Daoy (cell line): ENCODE data around the gene ZNF500. TPM values are rescaled to one million over a fixed set of nuclear protein-coding genes. Genes with fewer than 3 reads are reported as not detected.
A peak's percentile ranks its signal among the peaks of the same experiment; 100 is the strongest.
"Not testable (repeated sequence)": the region's sequence is repeated elsewhere in the genome, so short reads cannot be mapped to it uniquely, and the experiment has no call there.

ENCODE experiments used
- DNase-seq: peaks from one replicate; pipeline ENCODE4 v3.0.0-alpha.2; 2015; ENCODE audit warnings: low read depth
- total RNA-seq: library from RNA; depleted of rRNA; stranded (reverse); fragments of >200 nt; shearing (Covaris generic); gene quantifications from 2 replicates; pipeline ENCODE4 v1.2.3, GENCODE V29; 2014

The ZNF500 gene
- total RNA-seq, 1 experiment from 2014 or later, result 6.4 TPM

GRCh38 chr16:4745274-4745569 is 21.7 kb downstream of the ZNF500 start:
- no peak for DNase-seq

DNA sequence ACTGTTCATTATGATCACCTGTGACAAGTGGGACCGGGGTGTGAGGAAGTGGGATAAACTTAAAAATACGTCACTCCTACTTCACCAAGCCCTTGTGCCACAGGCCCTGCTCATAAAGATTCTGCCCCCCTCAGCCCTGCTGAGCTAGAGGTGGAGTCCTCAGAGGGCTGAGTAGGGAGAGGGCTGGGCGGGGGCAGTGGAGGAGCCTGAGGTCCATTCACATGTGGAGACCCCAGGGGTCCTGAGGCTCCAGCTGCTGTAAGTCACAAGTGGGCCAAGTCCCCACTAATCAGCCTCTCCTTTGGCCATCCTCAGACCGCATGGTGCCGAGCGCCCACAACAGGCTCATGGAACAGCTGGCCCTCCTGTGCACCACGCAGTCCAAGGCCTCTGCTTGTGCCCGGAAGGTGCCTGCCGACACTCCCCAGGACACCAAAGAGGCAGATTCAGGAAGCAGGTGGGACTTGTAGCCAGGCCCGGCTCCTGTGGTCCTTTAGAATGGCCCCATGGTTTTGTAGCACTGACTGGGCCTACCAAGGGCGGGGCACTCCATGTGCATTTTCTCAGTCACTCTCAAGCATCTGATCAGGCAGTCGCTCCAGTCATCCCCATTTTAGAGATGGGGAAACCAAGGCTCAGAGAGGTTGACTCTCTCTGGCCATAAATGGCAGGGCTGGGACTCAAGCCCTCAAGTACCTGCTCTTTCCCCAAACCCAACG is 22.2 kb downstream of the ZNF500 start:
- no peak for DNase-seq

DNA sequence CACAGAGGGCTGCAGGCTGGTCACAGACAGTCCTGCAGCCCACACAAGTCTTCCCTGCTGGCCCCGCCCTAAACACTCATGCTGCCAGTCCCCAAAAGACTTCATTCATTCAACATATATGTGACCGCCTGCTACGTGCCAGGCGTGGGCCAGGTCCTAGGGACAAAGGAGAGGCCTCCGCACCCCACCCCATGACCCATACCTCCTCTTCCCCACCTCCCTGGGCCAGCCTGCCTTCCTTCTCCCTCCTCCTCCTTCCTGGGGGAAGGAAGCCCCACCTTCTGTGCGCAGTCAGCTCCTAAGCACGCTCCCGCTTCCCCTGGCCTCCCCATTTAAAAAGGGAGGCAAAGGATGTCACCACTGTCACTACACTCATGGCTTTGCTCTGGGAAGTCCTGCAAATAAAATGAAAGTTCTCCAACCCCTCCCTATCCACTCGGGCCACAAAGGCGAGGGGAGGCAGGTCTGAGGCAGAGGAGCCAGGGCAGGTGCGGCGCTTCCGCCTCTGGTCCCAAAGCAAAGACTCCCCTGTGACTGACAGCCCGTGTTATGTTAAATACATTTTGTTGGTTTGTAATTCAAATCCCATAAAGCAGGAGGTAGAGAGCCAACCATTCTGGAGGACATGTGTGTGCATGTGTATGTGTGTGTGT is 23.6 kb downstream of the ZNF500 start:
- no peak for DNase-seq

- DNase-seq, result not testable (repeated sequence)
These were observed 28.6 kb downstream of the ZNF500 start for GRCh38 chr16:4738370-4738769.

- DNase-seq, result no peak
These were observed 29.4 kb downstream of the ZNF500 start for GRCh38 chr16:4737545-4737944.

- no peak for DNase-seq
These were observed 30.4 kb downstream of the ZNF500 start for GRCh38 chr16:4736546-4736945.

DNA sequence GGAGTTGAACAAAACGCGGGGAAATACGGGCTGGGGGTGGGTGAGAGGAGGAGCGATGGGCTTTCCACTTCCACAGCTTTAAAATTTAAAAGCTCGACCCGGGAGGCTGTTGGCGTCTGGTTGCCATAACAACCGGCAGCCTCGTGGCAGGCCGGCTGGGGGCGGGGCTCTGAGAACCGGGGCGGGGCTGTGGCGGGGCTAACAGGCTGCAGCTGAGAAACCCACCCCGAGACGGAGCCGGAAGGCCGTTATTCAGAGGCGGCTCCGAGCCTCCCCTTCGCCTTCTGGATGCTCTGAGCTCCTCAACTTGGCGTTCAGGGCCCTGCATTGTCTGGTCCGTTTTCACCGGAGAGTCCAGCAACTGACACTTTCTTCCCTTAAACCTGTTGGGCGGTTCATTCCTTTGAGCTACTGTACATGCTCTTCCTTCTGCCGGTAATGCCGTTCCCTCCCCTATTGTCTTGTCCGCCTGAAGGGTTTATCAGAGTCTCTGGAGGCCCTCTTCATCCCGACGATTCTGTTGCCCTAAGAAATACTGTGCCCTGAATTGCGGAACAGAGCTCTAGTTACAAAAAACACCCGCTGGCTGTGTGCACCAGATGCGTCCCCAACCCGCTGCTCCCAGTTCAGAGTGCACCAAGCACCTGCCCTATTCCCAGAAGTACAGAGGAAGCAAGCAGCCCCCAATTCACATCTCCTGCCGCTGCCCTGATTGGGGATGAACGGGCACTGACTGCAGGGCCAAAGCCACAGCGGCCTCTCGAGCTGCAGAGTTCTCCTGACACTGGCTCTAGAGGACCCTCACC is 32.0 kb downstream of the ZNF500 start:
- DNase-seq, result peak; percentile 84

DNA sequence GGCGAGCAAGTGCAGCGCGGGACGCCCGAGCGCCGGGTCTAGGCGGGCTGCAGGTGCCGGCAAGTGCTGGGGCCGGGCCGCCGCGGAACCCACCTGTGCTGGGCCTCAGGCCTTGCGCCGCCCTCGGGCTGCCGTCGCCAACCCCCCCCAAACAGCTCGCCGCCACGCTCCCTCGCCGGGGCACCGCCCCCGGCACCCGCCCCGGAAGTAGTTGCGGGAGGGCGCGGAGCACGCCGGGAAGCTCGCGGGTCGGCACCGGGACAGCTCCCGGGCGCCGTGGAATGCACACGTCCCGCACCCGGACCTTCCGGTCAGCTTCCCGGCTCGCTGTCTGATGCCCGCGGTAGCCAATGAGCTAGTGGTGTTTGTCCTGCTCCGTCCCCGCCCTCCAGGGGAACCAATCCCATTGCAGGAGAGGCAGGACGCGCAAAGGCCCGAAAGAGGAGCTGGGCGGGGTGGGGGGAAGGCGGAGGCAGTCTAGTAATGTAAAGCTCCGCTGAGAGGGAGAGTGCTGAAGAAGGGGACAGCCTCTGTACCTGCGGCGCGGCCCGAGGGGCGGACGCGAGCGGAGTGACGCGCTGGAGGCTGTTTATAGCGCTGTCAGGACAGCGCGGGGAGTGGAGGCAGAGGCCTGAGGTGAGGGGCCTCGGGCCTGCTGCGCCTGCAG is 32.8 kb downstream of the ZNF500 start, which contains the start of the genes ANKS3 and DNAAF8:
Gene ANKS3 (minus strand): TSS at position 209 of the 667 bp plus-strand sequence. CDS start 4,122 bp downstream, outside the sequence.
Gene DNAAF8 (plus strand): TSS at position 475 of the 667 bp plus-strand sequence. CDS start 1,978 bp downstream, outside the sequence.
- peak; percentile 97 for DNase-seq

DNA sequence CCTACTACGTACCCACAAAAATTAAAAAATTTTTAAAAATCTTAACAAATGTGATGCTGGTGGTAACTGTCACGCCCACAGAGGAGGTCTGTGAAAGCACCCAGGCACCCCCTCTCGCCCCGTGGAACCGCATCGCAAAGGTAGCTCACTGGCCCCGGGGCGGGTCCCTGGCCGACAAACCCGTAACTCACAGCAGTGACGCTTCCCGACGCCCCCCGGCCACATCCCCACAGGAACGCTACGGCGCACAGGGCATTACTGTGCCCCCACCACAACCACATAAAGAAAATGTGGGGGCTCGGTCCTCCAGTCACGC is 33.3 kb downstream of the ZNF500 start:
- no peak for DNase-seq

DNA sequence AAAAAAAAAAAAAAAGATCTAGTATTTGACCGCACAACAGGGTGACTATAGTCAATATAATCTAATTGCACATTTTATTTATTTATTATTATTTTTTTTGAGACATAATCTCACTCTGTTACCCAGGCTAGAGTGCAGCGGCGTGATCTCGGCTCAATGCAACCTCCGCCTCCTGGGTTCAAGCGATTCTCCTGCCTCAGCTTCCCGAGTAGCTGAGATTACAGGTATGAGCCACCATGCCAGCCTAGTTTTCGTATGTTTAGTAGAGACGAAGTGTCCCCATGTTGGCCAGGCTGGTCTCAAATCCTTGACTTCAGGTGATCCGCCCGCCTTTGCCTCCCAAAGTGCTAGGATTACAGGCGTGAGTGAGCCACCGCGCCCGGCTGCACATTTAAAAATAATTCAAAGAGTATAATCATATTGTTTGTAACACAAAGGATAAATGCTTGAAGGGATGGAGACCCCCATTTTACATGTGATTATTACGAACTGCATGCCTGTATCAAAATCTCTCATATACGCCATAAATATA is 33.7 kb downstream of the ZNF500 start:
- DNase-seq, result no peak

DNA sequence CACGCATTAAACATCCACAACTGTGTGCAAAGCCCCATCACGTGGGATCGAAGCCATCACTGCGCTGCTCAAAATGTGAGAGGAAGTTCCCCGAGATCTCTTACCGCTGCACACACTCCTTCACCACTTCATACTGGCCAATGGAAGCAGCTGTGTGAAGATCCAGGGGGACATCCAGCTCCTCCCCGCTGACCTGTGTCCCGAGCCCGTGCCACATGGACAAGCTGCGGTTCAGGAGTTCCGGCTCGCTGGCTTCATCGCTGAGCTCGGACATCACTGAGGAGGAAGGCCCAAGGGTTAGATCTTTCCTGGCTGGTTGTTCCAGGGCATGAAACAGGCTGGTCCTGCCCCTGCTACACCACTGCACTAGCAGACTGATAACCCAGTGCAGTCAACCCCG is 37.1 kb downstream of the ZNF500 start:
- no peak for DNase-seq

GRCh38 chr16:4728676-4729075 is 38.3 kb downstream of the ZNF500 start:
- DNase-seq, result no peak

- no peak for DNase-seq
These were observed 40.3 kb downstream of the ZNF500 start for GRCh38 chr16:4726616-4727015.

GRCh38 chr16:4724661-4725270 is 42.2 kb downstream of the ZNF500 start:
- DNase-seq, result no peak

DNA sequence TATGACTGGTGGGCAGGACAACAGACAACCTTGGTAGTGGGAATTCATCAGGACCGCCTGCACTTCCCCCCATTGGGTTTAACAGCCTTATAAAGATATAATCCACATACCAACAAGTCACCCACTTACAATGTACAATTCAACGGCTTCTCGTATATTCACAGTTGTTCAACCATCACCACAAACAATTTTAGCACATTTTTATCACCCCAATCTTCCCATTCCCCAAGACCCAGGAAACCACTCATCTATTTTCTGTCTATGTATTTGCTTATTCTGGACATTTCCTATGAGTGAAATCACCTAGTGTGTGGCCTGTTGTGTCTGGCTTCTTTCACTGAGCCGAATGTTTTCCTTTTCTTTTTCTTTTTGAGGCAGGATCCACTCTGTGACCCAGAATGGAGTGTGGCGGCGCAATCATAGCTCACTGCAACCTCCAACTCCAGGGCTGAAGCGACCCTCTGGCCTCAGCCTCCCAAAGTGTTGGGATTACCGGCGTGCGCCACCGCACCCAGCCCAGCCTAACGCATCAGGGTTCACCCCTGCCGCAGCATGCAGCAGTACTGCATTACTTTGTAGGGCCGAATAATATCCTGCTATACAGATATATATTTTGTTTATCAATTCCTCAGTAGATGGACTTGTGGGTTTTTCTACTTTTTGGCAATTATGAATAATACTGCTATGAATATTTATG is 43.7 kb downstream of the ZNF500 start:
- DNase-seq, result no peak

- no peak for DNase-seq
These were observed 48.5 kb downstream of the ZNF500 start for GRCh38 chr16:4718466-4718865.

GRCh38 chr16:4714996-4715395 is 52.0 kb downstream of the ZNF500 start:
- DNase-seq, result no peak

GRCh38 chr16:4713663-4714501 is 53.1 kb downstream of the ZNF500 start:
- no peak for DNase-seq

- no peak for DNase-seq
These were observed 57.5 kb downstream of the ZNF500 start for GRCh38 chr16:4709481-4709880.

DNA sequence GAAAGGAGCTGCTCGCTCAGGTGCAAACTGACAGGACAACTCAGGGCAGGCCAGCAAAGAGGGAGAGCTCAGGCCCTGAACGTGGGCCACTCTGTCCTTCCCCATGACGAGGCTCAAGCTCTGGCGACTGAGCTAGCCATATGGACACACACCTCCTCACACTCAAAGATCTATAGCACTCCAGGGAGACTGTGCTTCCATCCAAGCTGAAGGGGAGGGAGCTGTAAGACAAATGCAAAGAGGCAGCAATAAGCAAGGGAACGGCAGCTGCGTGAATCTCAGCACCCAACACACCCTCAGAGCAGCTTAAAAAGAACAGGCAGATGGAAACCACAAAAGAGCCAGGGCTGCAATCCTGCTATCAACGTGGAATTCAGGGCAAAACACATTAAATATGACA is 60.1 kb downstream of the ZNF500 start:
- no peak for DNase-seq
